Stimulated activated CD8-positive, alpha-beta memory T cell treated with anti-CD3 and anti-CD28 coated beads, Interleukin-12 subunit alpha, Interleukin-12 subunit beta, amount 100 ng/mL, for 4 hours (primary cell): ENCODE measurements around the gene EVX2.

Experiments
- DNase-seq: peaks from one replicate; pipeline ENCODE4 v3.0.0-alpha.2; 2020; ENCODE audit warnings: low read depth

The EVX2 gene

DNA sequence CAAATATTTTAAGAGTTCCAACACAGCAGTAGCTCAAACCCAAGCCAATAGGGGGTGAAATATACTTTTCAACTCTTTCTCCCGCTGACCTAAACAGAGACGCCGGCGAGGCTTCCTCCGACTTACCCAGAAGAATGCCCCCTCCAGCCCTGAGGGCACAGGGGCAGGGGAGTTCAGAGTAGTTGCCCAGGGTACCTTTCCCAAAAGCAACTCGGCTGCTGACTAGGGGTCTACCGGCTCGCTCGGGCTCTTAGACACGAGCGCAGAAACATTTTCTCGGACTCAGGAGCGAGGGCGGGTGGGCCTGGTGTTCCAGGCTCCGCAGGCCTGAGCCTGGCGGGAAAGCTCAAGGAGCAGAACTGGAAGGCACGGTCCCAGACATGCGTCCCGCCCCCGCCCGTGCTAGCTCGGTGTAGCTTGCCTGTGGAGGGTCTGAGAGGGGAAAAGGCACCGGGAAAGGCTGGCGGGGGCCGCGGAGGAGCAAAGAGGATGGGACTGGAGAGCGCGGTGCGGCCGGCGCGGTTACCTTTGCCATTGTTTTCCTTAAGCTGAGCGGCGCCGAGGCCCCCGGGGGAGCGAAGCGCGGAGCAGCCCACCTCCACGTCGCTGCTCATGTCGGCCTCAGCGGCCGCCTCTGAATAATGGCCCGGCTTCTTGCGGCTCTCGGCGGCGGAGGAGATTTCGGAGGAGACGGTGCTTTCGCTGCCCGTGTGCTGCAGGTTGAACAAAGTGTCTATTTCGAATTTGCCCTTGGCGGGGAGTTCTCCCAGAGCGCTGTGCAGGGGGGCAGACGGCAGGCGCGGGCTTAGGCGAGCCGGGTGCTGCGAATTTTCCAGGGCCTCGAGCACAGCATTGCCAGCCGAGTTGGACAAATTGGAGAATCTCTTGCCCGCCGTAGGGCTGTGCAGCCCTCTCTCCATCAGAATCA, 674 bp downstream of the EVX2 start:
- DNase-seq: no peak

DNA sequence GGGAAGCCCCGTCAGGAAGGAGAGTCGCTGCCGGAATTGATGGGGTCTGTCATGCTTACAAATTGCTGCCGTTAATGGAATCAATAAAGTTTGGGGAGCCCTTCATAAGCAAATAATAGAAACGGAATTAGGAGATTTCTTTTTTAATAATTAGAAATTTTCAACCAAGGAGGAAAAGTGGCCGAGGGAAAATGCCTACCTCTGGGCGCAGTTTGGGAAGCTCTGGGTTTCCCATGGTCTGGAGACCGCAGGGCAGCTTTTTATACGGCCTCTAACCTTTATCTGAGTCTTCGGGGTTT, 1.3 kb downstream of the EVX2 start:
- no peak for DNase-seq

DNA sequence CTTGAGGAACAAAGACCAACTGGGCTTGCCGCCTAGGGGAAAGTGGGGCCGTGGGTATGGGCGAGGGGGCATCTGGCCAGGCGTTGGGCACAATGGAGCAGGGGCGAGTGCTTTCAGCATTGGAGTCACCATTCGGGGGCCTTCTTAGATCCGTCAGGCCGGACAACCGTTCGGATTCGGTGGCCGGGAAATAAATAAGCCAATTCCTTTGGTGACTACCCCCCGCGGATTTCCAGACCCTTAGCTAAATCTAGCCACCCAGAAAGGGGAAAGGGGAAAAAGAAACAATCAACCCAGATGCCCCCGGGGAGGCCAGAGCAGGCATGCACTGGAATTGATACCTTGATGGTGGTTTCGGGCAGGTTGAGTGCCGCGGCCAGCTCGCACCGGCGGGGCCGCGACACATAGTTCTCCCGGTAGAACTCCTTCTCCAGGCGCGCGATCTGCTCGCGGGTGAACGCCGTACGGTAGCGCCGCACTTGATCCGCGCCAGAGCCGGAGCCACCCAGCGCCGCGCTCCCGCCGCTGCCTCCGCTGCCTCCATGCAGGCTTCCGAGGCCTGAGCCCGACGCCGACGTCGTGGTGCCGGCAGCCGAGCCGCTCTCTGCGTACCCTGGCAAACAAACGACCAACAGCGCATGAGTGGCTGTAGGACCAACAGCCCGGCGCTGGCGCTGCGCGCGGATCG, 1.8 kb downstream of the EVX2 start:
- DNase-seq: no peak

DNA sequence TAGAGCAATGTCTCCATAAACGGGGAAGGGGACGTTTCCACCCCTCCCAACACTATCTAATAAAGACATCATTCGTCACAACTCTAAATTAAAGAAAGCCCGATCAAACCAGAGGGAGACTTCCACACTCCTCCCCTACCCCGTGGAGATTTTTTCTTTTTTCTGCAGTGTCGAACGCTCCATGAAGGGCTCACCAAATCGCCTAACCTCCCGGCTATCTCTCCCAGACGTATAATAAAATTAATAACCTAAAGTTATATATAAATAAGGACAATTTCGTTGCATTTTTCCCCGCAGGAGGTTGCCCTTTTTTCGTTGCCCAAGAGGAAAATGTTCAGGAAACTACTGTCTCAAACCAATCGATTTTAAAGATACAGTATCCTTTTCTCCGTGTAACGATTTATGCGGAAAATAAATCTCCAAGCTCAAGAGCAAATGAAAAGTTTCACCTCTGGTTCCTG, 2.4 kb downstream of the EVX2 start:
- DNase-seq: no peak

DNA sequence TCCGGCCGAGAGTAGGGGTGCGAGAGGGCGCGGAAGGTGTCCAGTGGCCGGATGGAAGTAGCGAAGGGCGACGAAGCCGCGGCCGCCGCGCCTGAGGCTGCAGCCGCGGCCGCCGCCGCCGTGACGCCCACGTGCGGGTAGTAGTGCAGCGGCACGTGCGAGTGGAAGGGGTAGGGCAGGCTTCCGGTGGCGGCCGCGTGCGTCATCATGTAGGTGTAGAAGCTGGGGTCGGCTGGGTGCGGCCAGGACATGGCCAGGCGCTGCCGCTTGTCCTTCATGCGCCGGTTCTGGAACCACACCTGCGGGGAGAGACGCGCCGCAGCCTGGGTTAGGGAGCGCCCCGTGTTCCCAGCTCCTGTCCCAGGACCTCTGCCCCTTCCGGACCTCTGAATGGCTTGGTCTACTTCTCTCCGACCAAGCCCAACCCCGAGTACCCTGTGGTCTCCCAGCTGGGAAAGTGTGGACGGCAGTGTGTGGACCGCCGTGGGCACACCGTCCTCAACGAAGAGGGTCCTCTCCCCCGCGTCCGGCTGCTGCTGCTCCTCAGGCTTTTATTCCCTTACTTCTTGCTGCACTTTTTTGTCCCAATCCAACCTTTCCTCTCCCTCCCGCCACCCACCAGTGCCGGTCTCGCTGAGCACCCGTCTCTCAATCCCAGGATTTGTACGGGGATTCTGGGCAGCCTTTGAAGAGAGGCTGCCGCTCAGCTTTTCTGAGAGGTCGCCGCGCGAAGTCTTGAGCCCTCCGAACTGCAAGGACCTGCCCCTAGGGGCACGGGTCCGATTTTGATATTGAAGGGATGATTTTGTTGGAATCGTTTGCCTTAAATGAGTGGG, 3.0 kb downstream of the EVX2 start:
- DNase-seq: no peak

DNA sequence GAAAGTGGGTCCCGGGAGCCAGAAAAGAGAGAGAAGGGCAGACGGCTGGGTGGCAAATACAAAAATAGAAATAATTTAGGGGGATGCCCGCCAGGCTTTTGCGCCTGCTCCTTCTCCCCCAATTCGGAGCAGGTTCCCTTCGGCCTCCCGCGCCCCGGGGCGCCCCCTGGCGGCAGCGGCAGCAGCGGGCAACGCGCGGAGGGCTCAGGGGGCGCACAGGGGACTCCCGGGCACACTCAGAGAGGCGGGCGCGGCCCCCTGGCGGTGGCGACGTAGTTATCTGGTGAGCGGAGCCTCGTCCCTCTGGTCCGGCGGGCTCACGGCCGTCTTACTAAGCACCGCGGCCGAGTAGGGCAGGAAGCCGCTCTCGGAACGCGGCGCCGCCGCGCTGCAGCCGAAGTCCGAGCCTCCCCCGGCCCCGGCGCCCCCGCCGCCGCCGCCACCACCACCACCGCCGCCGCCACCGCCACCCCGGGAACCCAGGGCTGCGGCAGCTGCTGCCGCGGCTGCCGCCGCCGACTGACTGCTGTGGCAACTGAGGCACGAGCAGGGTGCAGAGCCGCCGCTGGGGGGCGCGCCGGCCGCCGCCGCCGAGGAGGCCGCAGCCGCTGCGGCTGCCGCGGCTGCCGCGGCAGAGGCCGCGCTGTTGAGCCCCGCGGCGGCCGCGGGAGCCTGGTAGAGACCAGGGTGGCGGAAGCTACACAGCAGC, 3.8 kb downstream of the EVX2 start:
- no peak for DNase-seq

DNA sequence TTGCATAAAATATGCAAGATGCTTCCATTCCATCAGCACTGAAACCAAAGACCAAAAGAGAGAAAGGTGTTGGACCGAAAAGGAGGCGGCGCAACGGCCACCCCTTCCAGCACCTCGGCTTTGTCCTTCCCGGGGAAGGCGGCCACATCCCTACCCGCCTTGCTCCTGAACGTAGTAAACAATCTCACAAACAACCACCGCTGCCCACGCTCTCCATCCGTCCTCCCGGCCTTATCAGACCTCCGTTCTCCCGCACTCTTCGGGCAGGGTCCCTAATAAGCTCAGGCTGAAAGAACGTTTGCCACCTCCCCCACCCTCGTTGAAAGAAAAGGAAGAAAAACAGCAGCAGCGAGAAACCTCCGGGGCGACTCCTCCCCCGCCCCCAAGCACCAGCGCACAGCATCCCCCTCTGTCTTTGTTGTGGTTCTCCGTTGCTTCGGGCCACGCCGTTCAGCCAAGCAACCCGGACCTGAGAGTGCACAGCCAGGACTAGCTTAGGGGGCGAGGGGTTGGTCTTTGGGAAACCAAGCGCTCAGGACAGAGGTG, 4.4 kb downstream of the EVX2 start:
- DNase-seq: no peak

DNA sequence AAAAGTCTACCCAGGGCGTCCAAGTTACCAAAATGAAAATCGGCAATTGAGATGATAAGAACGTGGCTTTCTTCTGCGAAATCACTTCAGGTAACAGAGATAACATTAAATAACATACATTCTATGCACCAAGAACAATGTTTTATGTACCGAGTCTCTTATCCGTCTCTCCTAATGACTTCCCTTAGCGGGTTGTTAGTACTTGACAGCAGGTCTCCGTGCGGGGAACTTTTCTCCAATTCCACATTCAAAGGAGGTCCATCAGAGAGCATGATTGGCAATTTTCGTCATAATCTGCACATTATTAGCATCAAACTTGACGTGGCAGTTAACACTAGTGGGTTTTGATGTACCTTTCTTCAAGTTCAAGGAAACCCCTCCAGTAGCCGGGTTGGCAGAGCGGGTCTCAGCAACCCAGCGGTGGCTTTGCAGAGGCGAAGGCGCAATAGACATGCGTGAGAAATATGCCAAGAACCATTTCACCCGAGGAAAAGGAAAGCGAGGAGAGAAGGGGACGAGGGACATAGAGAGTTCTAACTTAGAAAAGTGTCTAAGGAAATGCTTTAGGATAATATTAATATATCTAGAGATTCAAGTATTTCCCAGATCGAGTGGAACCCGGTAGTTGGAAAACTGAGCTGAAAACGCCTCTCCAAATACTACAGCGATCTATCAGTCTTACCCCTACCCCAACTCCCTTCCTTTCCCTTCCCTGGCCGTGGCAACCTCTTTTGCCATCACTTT, 5.0 kb downstream of the EVX2 start:
- no peak for DNase-seq

DNA sequence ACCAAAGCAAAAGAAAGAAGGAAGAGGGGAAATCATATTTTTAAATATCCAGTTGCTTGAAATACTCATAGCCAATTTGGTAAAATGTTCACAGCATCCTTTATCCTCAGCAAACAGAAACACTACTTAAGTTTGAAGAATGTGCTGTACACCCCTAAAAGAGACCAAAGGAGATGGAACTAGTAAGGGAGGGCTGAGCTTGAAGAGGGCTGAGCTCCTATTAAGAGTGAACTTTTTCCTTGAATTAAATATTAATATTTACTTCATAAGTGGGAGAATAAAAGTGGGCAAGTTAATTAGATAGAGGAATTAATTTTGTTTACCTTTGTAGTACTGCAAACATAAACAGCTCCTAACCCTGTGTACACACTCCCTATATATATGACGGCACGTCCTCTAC, 7.0 kb downstream of the EVX2 start:
- DNase-seq: no peak

DNA sequence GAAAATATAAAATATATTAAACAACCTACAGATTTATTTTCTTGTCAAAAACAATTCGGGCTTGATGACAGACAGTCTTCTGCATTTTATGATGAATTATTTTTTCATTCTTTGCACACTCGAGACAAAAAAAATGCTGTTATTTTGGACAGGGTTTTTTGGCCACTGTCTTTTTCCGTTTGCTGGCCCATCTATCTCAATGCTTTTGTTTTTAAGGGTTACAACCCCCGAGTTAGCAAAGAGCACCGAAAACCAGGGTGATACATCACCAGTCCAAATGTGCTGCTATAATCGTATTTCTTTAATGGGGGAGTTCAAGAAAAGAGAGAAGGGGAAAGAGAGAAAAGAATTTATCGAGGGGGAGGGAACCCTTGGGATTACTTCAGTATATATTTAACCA, 7.7 kb downstream of the EVX2 start:
- no peak for DNase-seq

DNA sequence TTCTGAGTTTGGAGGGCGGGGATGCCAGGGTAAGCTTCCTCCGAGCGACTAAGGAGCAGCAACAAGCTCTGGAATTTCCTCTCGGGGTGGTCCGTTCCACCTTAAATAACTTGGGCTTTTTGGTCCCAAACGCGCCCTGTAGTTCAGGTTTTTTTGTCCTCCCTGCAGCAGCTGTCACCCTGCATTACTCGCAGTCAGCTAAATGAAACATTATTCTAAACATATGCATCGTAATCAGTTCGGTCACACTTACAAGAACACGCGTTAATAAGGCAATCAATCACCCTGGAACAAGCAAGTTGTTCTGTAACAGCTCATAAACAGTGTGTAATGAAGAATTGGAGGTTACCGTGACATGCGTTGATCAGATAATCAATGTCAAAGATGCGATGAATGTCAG, 8.3 kb downstream of the EVX2 start:
- no peak for DNase-seq

DNA sequence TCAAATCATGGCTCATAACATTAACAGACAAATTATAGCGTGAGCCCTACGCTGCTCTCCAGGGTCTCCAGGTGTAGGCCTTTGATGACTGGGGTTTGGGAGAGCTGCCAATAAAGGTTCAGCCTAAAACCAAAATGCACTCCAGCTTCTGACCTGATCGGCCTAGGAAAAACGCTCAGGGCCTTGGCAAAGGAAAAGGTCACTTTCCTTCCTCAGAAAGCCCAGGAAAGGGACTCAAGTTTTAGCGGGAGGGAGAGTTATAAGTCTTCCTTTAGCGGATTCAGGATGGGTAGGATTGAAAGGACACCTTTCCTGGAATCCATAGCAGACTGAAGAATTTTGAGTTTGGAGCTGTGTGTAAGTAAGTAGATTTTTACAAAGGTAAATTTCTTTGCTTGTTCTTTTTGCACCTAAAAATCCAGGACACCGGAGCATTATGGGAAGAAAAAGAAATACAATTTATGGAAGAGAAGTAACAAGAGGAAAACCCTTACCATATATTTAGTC, 8.8 kb downstream of the EVX2 start:
- no peak for DNase-seq

DNA sequence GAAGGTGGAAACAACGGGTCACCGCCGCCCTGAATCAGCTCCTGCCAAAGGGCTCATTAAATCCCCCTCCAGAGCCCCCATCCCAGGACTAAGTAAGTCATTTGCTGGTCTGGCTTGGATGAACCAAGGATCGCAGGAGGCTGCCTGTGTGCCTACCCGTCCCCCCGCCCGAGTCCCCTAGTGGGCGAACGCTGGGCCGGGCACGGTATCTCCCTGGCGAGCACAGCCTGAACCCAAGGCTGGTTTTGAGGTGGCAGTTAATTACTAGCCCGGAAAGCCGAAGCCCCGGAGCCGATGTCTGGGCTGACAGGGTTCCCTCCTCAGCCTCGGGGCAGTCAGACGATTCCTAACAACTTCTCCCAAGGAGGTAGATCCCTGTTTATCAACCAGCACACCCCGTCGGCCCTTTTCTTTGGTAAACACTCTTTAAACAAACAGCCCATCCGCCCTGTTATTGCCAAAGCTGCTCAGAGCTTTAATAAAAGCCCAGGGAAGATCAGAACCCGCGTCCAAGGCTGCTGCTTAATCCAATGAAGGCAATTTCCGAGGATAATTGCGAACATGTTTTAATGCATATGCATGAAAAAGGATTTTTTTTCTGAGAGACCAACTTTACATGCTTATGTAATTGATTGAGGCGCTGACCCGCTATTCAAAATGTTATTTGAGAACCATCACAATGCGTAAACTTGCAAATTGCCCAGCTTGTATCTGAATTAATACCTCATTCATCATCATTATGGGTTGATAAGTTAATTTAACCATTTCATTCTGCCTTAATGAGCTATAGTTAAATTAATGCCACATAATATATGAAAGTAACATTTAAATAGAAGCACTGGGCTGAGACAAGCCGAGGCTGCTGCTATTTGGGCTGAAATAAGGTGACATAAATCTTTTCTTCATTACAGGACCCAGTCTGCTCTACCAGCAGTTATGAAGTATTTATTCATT, 10.5 kb downstream of the EVX2 start:
- DNase-seq: no peak

DNA sequence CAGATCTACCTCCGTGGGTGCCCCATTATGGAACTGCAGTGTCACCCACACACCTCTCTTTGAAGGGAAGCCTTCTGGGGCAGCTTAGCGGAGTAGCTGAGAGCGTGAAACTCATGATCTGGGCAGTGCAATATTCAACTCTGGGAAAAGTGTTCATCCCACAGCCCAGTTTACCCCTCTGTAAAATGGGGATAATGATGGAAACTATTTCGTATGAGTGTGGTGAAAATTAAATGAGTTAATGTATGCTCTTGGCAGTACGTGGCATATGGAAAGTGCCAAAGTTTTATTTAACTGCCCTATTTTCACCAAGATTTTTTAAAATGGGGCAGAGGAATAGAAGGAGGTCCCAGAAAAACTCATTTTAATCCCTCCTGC, 11.5 kb downstream of the EVX2 start:
- no peak for DNase-seq

DNA sequence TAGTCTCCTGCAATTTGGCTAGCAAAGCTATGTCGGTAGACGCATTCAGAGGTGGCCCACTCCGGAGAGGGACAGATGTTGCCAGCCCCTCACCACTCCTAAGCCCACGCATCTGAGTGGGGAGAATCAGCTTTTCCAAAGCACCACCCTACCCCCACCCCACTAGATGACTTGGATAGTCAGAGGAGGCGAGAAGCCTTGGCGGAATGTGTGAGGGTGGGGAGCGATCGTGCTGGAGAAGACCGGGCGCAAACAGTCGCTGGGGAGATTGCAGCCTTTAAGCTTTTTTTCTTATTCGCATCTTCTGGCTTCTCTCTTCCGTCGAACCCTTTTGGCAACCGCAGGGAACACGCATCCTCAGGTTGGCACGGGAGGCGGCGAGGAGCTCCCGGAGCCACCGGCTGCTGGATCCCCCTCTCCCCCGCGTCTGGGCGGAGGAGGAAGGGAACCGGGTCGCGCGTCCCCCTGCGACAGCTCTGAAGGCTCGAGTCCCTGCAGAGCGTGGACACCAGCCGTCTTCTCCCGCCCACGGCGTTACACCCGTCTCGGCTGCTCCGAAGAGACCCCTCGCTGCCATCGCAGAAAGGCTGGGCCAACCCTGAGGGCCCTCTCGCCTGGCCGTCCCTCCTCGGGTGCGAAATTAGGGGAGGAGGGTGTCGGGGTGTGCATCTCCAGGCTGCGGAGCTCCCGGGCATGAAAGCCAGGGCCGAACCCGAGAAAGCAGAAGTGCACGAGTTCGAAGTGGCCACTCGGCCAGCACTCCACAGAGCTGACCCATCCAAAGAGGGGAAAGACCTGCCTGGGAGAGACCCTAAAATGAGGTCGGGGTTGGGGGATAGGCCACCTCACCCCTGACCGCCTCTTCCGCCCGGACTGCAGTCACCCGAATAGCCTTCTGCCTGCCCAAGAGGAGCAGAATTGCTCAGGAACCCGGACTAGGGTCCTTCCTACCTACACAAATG, 12.2 kb downstream of the EVX2 start:
- DNase-seq: no peak

DNA sequence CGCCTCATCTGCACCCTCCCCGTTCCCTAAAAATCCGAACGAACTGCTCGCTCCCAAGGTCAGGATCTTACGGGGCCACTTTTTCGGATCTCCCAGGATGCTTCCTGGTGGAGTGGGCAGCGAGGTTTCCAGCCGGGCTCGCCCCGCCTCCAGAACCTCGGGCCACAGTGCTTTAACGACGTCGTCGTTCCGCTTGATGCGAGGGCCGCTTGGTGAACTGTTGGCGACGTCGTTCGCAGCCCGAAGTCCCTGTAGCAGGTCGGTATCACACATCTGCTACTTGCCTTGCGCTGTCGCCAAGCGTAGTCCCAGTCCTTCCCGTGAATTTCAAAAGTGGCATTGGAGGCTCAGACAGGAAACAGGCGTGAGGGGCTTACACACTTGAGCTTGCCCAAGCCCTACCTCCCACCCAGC, 15.3 kb downstream of the EVX2 start:
- DNase-seq: no peak

DNA sequence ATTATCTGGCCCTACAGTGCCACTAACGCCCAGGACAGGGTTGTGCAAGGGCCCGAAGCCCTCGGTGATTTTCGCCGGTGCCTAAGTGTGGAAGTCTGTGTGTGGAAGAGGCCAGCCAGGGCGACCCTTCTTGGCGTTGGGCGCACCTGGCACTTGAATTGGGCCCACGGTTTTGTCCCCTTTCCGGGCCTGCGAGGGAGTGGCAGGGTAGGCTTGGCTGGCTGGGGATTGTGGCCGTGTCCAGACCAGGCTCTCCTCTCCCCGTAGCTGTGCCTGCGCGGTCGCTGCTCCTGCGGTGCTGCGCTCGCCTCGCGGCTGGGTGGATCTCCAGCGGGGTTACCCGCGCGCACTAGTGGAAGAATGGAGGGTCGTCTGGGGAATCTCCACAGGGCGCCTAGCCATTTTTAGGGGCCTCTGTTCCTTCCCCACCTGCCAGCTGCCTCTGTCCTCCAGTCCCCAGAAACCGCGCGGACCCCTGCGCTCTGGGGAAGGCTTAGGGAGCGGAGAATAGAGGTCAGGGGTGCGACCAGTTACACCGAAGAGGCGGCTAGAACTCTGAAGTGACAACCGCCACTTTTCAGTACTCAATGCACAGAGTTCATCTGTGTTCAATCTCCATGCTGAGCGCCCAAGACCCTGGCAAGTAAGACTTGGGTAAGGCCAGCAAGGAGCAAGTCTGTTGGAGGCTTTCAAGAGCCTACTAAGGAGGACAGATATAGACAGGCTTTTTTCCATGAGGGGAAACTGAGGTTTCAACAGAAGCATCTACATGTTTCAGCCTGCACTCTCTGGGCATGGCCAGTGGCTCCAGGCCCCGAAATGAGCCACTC, 16.0 kb downstream of the EVX2 start:
- DNase-seq: no peak
